ENCODE measurements around the gene SALL1.

Gene SALL1

GRCh38 chr16:51150888-51151320 lies at the start of gene SALL1:
SALL1 (minus strand) TSS chr16:51151270; CDS start chr16:51151241, 29 bp downstream.
- DNase-seq = no peak

GRCh38 chr16:51200793-51201192 lies 49.7 kb upstream of the SALL1 start:
- no peak for DNase-seq

- no peak for DNase-seq
Measured at GRCh38 chr16:51197953-51198748, 47.1 kb upstream of the SALL1 start.

- DNase-seq = no peak
Measured at GRCh38 chr16:51193879-51194278, 42.8 kb upstream of the SALL1 start.

- DNase-seq = no peak
Measured at GRCh38 chr16:51184702-51185433, 33.8 kb upstream of the SALL1 start.

GRCh38 chr16:51181503-51181811 lies 30.4 kb upstream of the SALL1 start:
- DNase-seq = no peak

- no peak for DNase-seq
Measured at GRCh38 chr16:51180719-51181502, 29.8 kb upstream of the SALL1 start.

- no peak for DNase-seq
Measured at GRCh38 chr16:51175081-51175480, 24.0 kb upstream of the SALL1 start.

GRCh38 chr16:51172368-51172767 lies 21.3 kb upstream of the SALL1 start:
- no peak for DNase-seq

GRCh38 chr16:51168755-51169154 lies 17.7 kb upstream of the SALL1 start:
- no peak for DNase-seq

GRCh38 chr16:51167170-51167895 lies 16.3 kb upstream of the SALL1 start:
- no peak for DNase-seq

GRCh38 chr16:51166541-51166940 lies 15.5 kb upstream of the SALL1 start:
- DNase-seq = no peak

GRCh38 chr16:51166091-51166490 lies 15.0 kb upstream of the SALL1 start:
- no peak for DNase-seq

GRCh38 chr16:51165043-51165442 lies 14.0 kb upstream of the SALL1 start:
- no peak for DNase-seq

GRCh38 chr16:51164574-51164973 lies 13.5 kb upstream of the SALL1 start:
- no peak for DNase-seq

- DNase-seq = no peak
Measured at GRCh38 chr16:51163894-51164566, 13.0 kb upstream of the SALL1 start.

- DNase-seq = no peak
Measured at GRCh38 chr16:51163366-51163765, 12.3 kb upstream of the SALL1 start.

GRCh38 chr16:51161440-51162195 lies 10.5 kb upstream of the SALL1 start:
- DNase-seq = no peak

GRCh38 chr16:51159865-51160264 lies 8.8 kb upstream of the SALL1 start:
- DNase-seq = no peak

- no peak for DNase-seq
Measured at GRCh38 chr16:51159296-51159695, 8.2 kb upstream of the SALL1 start.

- DNase-seq = no peak
Measured at GRCh38 chr16:51157698-51158097, 6.6 kb upstream of the SALL1 start.

- DNase-seq = no peak
Measured at GRCh38 chr16:51156807-51157200, 5.7 kb upstream of the SALL1 start.

Measured in DMS79 (cell line).